ENCODE data around the gene MRAS. TPM values are rescaled to one million over a fixed set of nuclear protein-coding genes. Genes with fewer than 3 reads are reported as not detected.

The MRAS gene
- total and polyA plus RNA-seq, 2 of the 4 experiments (the other 2 are of a cell fraction) = 59.3 to 60.6 TPM

DNA sequence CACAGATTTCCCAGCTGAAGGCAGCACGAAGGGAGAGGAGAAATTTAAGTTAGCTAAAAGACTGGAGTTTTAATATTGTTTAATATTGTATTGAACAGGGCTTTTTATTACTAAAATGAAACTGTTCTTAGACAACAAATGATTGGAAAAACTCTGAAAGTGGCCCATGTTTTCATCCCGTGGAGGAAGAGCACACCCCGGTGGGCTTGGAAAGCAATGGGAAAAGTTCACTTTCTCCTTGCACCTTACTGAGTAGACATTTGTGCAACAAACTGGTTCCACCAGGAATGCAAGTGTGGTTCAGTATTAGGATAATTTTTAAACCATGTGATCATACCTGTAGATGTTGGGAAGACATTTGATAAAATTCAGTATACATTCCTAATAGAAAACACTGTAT, 77.8 kb downstream of the MRAS start:
- Histone ChIP-seq H4K91ac (ENCODE audit: insufficient read depth, low read depth, low read length) (no peak overlapping the region), H3K4ac (ENCODE audit: low read depth, low read length) (no peak overlapping the region), H3K18ac (ENCODE audit: low read depth, low read length) (no peak overlapping the region), H3K27me3 (ENCODE audit: control insufficient read depth, insufficient read depth, low read length) (peaks cover 2% of the 10 kb centered on the region; the same call in 1 of the 2 replicates), H2AFZ (replicated peaks; ENCODE audit: low read length, poor library complexity) (no peak overlapping the region), H4K8ac (ENCODE audit: low read depth in 2 of 2, low read length in 2 of 2) (no peak overlapping the region), H4K20me1 (ENCODE audit: insufficient read depth, low read length) (no peaks in the 10 kb centered on the region), H3K79me1 (ENCODE audit: low read depth in 1 of 2, low read length in 2 of 2) (no peaks in the 10 kb centered on the region), H2BK15ac (ENCODE audit: low read depth, low read length) (no peak overlapping the region), H3K4me2 (ENCODE audit: low read depth, low read length) (no peak overlapping the region), H3K9me1 (ENCODE audit: insufficient read depth, low read length) (no peaks in the 10 kb centered on the region), H3K56ac (ENCODE audit: extremely low read depth, insufficient read depth, low read length) (no peak overlapping the region), H3K23ac (ENCODE audit: low read depth, low read length) (no peak overlapping the region), H2BK5ac (ENCODE audit: low read depth, low read length, poor library complexity, severe bottlenecking) (no peak overlapping the region), H3K4me3 (ENCODE audit: insufficient read depth, low read depth, low read length) (no peak overlapping the region), H3K27ac (ENCODE audit: insufficient read depth, low read length) (no peak overlapping the region), H3K4me1 (ENCODE audit: control insufficient read depth, insufficient read depth, low read length) (no peaks in the 10 kb centered on the region), H3K14ac (replicated peaks; ENCODE audit: low read depth, low read length) (no peak overlapping the region), H2AK9ac (replicated peaks; ENCODE audit: low read depth, low read length, poor library complexity) (no peak overlapping the region), H3K9me3 (ENCODE audit: control insufficient read depth, insufficient read depth, low read length) (no peaks in the 10 kb centered on the region), H2BK20ac (ENCODE audit: low read depth, low read length) (no peak overlapping the region), H4K5ac (ENCODE audit: low read depth, low read length) (no peak overlapping the region), H2BK120ac (ENCODE audit: low read depth, low read length) (no peak overlapping the region), H3K36me3 (ENCODE audit: control insufficient read depth, insufficient read depth, low read length) (no peaks in the 10 kb centered on the region), H3K9ac (ENCODE audit: low read depth, low read length) (no peak overlapping the region), H2AK5ac (ENCODE audit: low read depth, low read length) (no peak overlapping the region)
- no CpG with 5 or more reads among the region's 3 CpGs for WGBS, 2 experiments (ENCODE audit: extremely low coverage in 2 of 2, insufficient read length in 1 of 2)
- ChIA-PET POLR2A (ENCODE audit: unreplicated experiment) (no interaction called here), CTCF (interaction anchor here (0.7 to 1.6 kb wide), 5 partner anchors 8 to 96 kb away, joined by 3 to 4 read pairs (median 3); partner anchors contain the start of gene ESYT3)
- intact Hi-C loops (cut with micrococcal nuclease) = loop anchor here (1.0 to 5.0 kb wide), 4 partner anchors 94 to 359 kb away; no protein-coding TSS in a partner anchor
- no TSS peak for BruUV-seq (replicated peaks)
- ATAC-seq (ENCODE audit: low read depth) (peak; percentile 62; the same call in 1 of the 2 replicates), DNase-seq (peak; percentile 38)
- in situ Hi-C loops (cut with MboI; ENCODE audit: low sequenced_read_pairs) = no loop called here
- dilution Hi-C loops (cut with HindIII; ENCODE audit: low sequenced_read_pairs, unreplicated experiment) = no loop called here
- TF ChIP-seq RFX5 (IDR thresholded peaks at IDR 0.05; ENCODE audit: low read depth, low read length) = no peak
- TF ChIP-seq BHLHE40 (IDR thresholded peaks at IDR 0.05; ENCODE audit: low read depth, low read length) = no peak
- TF ChIP-seq, protein P1, sequence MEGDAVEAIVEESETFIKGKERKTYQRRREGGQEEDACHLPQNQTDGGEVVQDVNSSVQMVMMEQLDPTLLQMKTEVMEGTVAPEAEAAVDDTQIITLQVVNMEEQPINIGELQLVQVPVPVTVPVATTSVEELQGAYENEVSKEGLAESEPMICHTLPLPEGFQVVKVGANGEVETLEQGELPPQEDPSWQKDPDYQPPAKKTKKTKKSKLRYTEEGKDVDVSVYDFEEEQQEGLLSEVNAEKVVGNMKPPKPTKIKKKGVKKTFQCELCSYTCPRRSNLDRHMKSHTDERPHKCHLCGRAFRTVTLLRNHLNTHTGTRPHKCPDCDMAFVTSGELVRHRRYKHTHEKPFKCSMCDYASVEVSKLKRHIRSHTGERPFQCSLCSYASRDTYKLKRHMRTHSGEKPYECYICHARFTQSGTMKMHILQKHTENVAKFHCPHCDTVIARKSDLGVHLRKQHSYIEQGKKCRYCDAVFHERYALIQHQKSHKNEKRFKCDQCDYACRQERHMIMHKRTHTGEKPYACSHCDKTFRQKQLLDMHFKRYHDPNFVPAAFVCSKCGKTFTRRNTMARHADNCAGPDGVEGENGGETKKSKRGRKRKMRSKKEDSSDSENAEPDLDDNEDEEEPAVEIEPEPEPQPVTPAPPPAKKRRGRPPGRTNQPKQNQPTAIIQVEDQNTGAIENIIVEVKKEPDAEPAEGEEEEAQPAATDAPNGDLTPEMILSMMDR (conservative IDR thresholded peaks at IDR 0.05; ENCODE audit: low read depth, low read length) = peak; percentile 71
- TF ChIP-seq, protein P2, sequence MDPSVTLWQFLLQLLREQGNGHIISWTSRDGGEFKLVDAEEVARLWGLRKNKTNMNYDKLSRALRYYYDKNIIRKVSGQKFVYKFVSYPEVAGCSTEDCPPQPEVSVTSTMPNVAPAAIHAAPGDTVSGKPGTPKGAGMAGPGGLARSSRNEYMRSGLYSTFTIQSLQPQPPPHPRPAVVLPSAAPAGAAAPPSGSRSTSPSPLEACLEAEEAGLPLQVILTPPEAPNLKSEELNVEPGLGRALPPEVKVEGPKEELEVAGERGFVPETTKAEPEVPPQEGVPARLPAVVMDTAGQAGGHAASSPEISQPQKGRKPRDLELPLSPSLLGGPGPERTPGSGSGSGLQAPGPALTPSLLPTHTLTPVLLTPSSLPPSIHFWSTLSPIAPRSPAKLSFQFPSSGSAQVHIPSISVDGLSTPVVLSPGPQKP (IDR thresholded peaks at IDR 0.05; ENCODE audit: borderline replicate concordance, low read depth, low read length) = no peak
- TF ChIP-seq, protein P3, sequence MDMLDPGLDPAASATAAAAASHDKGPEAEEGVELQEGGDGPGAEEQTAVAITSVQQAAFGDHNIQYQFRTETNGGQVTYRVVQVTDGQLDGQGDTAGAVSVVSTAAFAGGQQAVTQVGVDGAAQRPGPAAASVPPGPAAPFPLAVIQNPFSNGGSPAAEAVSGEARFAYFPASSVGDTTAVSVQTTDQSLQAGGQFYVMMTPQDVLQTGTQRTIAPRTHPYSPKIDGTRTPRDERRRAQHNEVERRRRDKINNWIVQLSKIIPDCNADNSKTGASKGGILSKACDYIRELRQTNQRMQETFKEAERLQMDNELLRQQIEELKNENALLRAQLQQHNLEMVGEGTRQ (IDR thresholded peaks at IDR 0.05; ENCODE audit: low read depth, low read length) = no peak
- no peak for TF ChIP-seq NFE2L2 (IDR thresholded peaks at IDR 0.05; ENCODE audit: low read depth, low read length)
- TF ChIP-seq CHD1 (IDR thresholded peaks at IDR 0.05; ENCODE audit: low read depth, low read length) = no peak
- peak; percentile 58; the same call in 1 of the 2 replicates for TF ChIP-seq SMC3 (IDR thresholded peaks at IDR 0.05; ENCODE audit: low read depth, low read length)
- TF ChIP-seq RAD21 (IDR thresholded peaks at IDR 0.05; ENCODE audit: low read length) = peak; percentile 77
- no peak for TF ChIP-seq POLR2A (IDR thresholded peaks at IDR 0.05; ENCODE audit: low read depth, low read length)
- no peak for TF ChIP-seq MAFK (IDR thresholded peaks at IDR 0.05; ENCODE audit: low read depth, low read length)
- TF ChIP-seq FOS (IDR thresholded peaks at IDR 0.05; ENCODE audit: low read depth, low read length) = no peak
- TF ChIP-seq RCOR1 (IDR thresholded peaks at IDR 0.05; ENCODE audit: insufficient replicate concordance, low read length) = no peak
- no peak for TF ChIP-seq MXI1 (IDR thresholded peaks at IDR 0.05; ENCODE audit: borderline replicate concordance, low read depth, low read length)
- no peak for TF ChIP-seq MAZ (IDR thresholded peaks at IDR 0.05; ENCODE audit: borderline replicate concordance, low read depth, low read length)
- no peak for TF ChIP-seq CEBPB (IDR thresholded peaks at IDR 0.05; ENCODE audit: low read depth, low read length)
